MCF 10A (cell line): ENCODE data around the gene PIK3R6. TPM values are rescaled to one million over a fixed set of nuclear protein-coding genes. Genes with fewer than 3 reads are reported as not detected.

ENCODE experiments used
- BruUV-seq: library from RNA; stranded (reverse); fragments of 400-500 nt; replicated peaks from 2 replicates; lab custom pipeline; 2021; lab: Mats Ljungman, UMichigan
- CTCF ChIA-PET: fragments of 300-600 bp; sonication (Branson Sonifier 250); formaldehyde crosslinking; extraction: SDS; loops from one replicate; lab custom pipeline; 2021; ENCODE audit warnings: antibody characterized with exemption, inconsistent platforms; lab: Yijun Ruan, JAX
- POLR2A ChIA-PET: fragments of 300-600, 350-650 bp; sonication (Branson Sonifier 250); formaldehyde crosslinking; extraction: SDS; loops from one replicate; lab custom pipeline; 2020; ENCODE audit warnings: antibody characterized with exemption, inconsistent platforms; lab: Yijun Ruan, JAX
- DNase-seq: peaks from one replicate; pipeline ENCODE4 v3.0.0-alpha.2; 2018; ENCODE audit not compliant: unreplicated experiment
- H3K27ac Mint-ChIP-seq: one replicate; pipeline ENCODE4 v1.8.0; 2022; ENCODE audit warnings: mild to moderate bottlenecking, low read depth, mixed read lengths; ENCODE audit not compliant: unreplicated experiment
- H3K27me3 Mint-ChIP-seq: one replicate; pipeline ENCODE4 v1.8.0; 2022; ENCODE audit warnings: mixed read lengths; ENCODE audit not compliant: insufficient read depth, unreplicated experiment
- H3K36me3 Mint-ChIP-seq: one replicate; pipeline ENCODE4 v1.8.0; 2022; ENCODE audit warnings: mild to moderate bottlenecking, moderate library complexity, mixed read lengths; ENCODE audit not compliant: insufficient read depth, unreplicated experiment
- H3K4me1 Mint-ChIP-seq: one replicate; pipeline ENCODE4 v1.8.0; 2022; ENCODE audit warnings: mixed read lengths; ENCODE audit not compliant: insufficient read depth, unreplicated experiment
- H3K4me3 Mint-ChIP-seq: one replicate; pipeline ENCODE4 v1.8.0; 2022; ENCODE audit warnings: mild to moderate bottlenecking, moderate library complexity, mixed read lengths; ENCODE audit not compliant: unreplicated experiment
- H3K9me3 Mint-ChIP-seq: one replicate; pipeline ENCODE4 v1.8.0; 2022; ENCODE audit warnings: mixed read lengths; ENCODE audit not compliant: unreplicated experiment
- intact Hi-C: fragments of 100-400 bp; cut with micrococcal nuclease; formaldehyde crosslinking; loops from 2 replicates; pipeline ENCODE4 v1.14.1; 2022
- total RNA-seq: library from RNA; stranded (reverse); gene quantifications from 2 replicates; pipeline ENCODE4 v1.2.3, GENCODE V29; 2022
- TF ChIP-seq, protein P1 (sequence below): fragments of 200-600 bp; IDR thresholded peaks from one replicate; pipeline ENCODE4 v1.8.0; 2022; ENCODE audit warnings: antibody characterized with exemption, mild to moderate bottlenecking; ENCODE audit not compliant: unreplicated experiment

PIK3R6 gene
- total RNA-seq, 1 experiment from 2014 or later, result not detected

DNA sequence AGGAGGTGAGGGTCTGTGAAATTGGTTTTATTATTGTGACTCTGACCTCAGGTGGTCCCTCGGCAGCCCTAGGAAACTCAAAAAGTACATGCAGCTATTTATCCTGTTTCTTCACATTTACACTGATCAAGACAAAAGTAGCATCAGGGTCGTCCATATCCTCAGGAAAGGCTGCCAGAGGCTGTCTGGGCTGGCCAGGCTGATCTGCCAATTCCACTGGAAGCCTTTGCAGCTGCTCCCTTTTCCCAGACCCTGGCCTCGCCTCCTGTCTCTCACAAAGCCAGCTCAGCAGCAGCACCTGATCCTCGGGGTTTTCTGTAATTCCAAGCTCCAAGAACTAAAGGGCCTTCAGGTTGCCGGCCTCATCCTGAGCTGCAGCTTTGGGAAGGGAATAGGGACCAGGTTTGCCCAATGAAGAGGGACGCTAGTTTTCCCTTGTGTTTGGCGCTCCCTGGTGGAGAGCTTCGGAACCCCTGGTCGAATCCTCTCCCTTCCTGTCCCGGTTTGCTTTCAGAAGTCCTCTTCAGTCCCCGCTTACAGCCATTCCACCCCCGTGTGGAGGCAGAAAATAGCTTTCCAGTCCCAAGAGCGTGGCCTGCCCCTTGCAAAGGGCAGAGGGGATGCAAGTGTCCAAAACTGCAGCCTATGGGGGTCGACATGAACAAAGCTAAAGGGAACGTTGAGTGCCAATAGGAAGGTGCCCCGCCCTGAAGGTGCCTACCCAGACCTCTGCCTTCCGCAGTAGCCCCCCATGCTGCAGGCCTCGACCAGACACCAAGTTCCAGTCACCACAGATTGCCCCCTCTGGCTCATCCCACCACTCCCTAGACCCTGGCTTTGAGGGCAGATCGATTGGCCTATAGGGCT, 81.7 kb downstream of the PIK3R6 start:
- Mint-ChIP-seq H3K27ac (no peak overlapping the region), H3K27me3 (no peaks in the 10 kb centered on the region), H3K36me3 (no peaks in the 10 kb centered on the region), H3K4me3 (no peak overlapping the region), H3K9me3 (peaks cover 7% of the 10 kb centered on the region), H3K4me1 (no peaks in the 10 kb centered on the region)
- DNase-seq, result peak; percentile 73
- intact Hi-C loops, result loop anchor here (1.0 to 5.0 kb wide), 5 partner anchors 31 to 713 kb away; partner anchors contain the start of gene MYH10
- BruUV-seq, result no TSS peak
- CTCF ChIA-PET, result interaction anchor here (0.6 to 3.3 kb wide), 36 partner anchors 9 to 792 kb away, joined by 3 to 28 read pairs (median 5); partner anchors contain the start of genes MFSD6L and MYH10
- TF ChIP-seq, protein P1, sequence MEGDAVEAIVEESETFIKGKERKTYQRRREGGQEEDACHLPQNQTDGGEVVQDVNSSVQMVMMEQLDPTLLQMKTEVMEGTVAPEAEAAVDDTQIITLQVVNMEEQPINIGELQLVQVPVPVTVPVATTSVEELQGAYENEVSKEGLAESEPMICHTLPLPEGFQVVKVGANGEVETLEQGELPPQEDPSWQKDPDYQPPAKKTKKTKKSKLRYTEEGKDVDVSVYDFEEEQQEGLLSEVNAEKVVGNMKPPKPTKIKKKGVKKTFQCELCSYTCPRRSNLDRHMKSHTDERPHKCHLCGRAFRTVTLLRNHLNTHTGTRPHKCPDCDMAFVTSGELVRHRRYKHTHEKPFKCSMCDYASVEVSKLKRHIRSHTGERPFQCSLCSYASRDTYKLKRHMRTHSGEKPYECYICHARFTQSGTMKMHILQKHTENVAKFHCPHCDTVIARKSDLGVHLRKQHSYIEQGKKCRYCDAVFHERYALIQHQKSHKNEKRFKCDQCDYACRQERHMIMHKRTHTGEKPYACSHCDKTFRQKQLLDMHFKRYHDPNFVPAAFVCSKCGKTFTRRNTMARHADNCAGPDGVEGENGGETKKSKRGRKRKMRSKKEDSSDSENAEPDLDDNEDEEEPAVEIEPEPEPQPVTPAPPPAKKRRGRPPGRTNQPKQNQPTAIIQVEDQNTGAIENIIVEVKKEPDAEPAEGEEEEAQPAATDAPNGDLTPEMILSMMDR, result peak; percentile 77
- POLR2A ChIA-PET, result interaction anchor here (0.8 to 1.8 kb wide), 3 partner anchors 322 to 402 kb away, joined by 3 to 6 read pairs (median 3); no protein-coding TSS in a partner anchor

DNA sequence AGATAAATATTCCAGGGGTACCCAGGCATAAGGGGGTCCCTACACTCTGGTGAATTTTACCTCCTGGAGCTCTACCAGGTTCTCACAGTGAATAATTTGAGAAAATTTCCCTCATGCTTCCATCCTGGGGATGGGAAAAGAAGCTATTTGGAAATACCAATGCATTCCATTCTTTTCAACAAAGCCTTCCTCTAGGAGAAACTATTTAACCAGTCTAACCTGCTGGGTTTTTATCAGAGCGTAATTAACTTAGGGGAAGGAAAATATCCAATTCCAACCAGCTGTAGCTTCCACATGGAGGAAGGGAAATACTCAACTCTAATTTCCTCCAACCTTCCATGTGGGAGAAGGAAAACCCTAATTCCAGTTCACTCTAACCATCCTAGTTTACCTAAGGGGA, 85.3 kb downstream of the PIK3R6 start:
- CTCF ChIA-PET, result interaction anchor here (1.1 kb wide), 1 partner anchor 83 kb away, joined by 3 read pairs; no protein-coding TSS in a partner anchor
- no peak overlapping the region for H3K27ac Mint-ChIP-seq
- POLR2A ChIA-PET, result no interaction called here
- peaks cover 20% of the 10 kb centered on the region for H3K27me3 Mint-ChIP-seq
- no peaks in the 10 kb centered on the region for H3K36me3 Mint-ChIP-seq
- no peak for DNase-seq
- no peak overlapping the region for H3K4me3 Mint-ChIP-seq
- TF ChIP-seq, protein P1, result no peak
- H3K4me1 Mint-ChIP-seq, result no peaks in the 10 kb centered on the region
- H3K9me3 Mint-ChIP-seq, result no peaks in the 10 kb centered on the region
- no TSS peak for BruUV-seq
- intact Hi-C loops, result no loop called here

DNA sequence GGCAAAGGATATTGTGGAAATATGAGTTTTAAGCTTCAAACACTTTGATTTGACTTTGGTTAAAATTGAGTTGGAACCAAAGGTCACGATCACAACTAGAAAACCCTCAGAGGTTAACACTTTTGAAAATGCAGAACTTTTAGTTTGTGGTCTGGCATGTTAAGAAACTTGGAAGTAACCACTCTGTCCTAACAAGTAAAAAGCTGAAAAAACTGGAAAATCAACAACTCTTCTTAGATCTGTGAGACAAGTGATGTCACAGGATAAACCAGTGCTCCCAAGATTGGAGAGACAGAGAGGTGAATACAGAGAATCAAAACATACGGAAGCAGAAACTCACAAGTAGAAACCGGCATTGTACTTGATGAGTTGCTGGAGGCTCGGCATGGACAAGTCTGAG, 85.7 kb downstream of the PIK3R6 start:
- intact Hi-C loops, result no loop called here
- Mint-ChIP-seq H3K36me3 (no peaks in the 10 kb centered on the region), H3K27me3 (peaks cover 24% of the 10 kb centered on the region), H3K9me3 (no peaks in the 10 kb centered on the region), H3K27ac (no peak overlapping the region), H3K4me1 (no peaks in the 10 kb centered on the region), H3K4me3 (no peak overlapping the region)
- BruUV-seq, result no TSS peak
- CTCF ChIA-PET, result interaction anchor here (1.1 kb wide), 1 partner anchor 83 kb away, joined by 3 read pairs; no protein-coding TSS in a partner anchor
- POLR2A ChIA-PET, result interaction anchor here (1.1 kb wide), 1 partner anchor 27 kb away, joined by 3 read pairs; no protein-coding TSS in a partner anchor
- DNase-seq, result no peak
- TF ChIP-seq, protein P1, result no peak

DNA sequence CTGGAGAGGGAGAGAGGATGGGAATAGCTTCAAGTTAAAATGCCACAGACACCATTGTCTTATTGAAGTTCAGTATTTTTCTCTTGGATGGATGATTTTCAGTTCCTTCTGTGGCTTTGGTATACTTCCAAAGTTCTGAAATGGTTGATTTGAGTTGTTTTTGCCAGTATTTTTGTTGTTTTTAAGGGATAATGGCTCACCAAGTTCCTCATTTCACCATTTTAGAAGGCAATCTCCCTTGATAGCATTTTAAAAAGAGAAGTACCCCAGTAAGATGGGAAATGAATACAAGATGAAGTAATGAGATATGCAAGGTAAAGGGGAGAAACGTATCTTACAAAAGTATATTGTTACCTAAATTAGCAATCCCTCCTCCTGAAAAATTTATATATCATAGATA, 90.6 kb downstream of the PIK3R6 start:
- POLR2A ChIA-PET, result no interaction called here

More for the DNA sequence above, 90.6 kb downstream of the PIK3R6 start:
- intact Hi-C loops, result no loop called here
- no peaks in the 10 kb centered on the region for H3K36me3 Mint-ChIP-seq
- H3K4me3 Mint-ChIP-seq, result no peak overlapping the region
- no peaks in the 10 kb centered on the region for H3K9me3 Mint-ChIP-seq
- H3K27me3 Mint-ChIP-seq, result peaks cover 56% of the 10 kb centered on the region
- TF ChIP-seq, protein P1, result no peak
- no peak overlapping the region for H3K27ac Mint-ChIP-seq
- H3K4me1 Mint-ChIP-seq, result no peaks in the 10 kb centered on the region
- BruUV-seq, result no TSS peak
- no peak for DNase-seq
- CTCF ChIA-PET, result interaction anchor here (0.7 to 2.7 kb wide), 4 partner anchors 9 to 365 kb away, joined by 3 to 28 read pairs (median 4); no protein-coding TSS in a partner anchor
